Keratinocyte (primary cell): Measurements from ENCODE around the gene PRDM10.

Source experiments
- EZH2 ChIP-seq: IDR thresholded peaks from one replicate; pipeline ENCODE4 v1.6.1; 2012; ENCODE audit warnings: inconsistent platforms, mild to moderate bottlenecking, low read length, moderate library complexity
- TF ChIP-seq, protein P1 (sequence below), 3 experiments: IDR thresholded peaks in 1 of 3; conservative IDR thresholded peaks in 1 of 3; optimal IDR thresholded peaks in 1 of 3; 2 replicates in 2 of 3; 3 replicates in 1 of 3; pipeline versions ENCODE3 to v1.5.1; 2011; ENCODE audit warnings: low read length in 3 of 3, mild to moderate bottlenecking in 3 of 3, moderate library complexity in 2 of 3, control low read depth in 1 of 3, inconsistent platforms in 1 of 3; ENCODE audit not compliant: insufficient read depth in 2 of 3; ENCODE audit errors: extremely low read depth in 1 of 3

DNA sequence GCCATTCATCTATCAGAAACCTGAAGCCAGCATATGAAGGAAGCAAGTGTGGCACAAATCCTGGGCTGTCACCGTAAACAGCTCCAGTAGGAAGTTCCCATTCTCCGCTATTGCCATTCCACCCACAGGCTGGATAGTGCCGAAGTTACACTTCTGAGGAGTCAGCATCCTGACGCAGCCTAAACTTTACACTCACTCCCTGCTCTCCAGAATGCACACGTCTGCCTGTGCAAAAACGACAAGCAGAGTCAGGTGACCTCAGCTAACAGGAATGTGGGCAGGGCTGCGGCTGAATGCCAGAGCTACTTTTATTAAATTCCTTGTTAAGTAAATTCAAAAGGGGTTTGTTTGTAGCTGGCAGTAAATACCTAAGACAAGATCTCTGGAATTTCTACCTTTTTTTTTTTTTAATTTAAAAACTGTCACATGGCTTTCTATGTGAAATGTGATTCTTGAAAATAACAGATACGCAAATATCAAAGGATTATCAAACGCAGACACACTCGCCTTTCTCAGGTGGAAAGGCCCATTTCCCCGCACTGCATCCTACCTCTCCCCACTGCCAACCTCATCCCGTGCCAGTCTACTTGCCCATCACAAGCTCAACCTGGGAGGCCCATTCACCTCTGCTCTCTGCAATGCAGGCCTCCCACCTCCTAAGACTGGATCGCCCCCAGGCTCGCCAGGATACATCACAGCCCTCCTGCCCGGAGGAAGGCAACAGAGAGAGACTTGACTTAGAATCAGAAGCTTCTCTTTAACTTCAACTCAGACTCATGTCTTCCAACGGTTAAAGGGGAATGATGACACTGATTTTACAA lies 140.7 kb downstream of the PRDM10 start:
- TF ChIP-seq, protein P1, sequence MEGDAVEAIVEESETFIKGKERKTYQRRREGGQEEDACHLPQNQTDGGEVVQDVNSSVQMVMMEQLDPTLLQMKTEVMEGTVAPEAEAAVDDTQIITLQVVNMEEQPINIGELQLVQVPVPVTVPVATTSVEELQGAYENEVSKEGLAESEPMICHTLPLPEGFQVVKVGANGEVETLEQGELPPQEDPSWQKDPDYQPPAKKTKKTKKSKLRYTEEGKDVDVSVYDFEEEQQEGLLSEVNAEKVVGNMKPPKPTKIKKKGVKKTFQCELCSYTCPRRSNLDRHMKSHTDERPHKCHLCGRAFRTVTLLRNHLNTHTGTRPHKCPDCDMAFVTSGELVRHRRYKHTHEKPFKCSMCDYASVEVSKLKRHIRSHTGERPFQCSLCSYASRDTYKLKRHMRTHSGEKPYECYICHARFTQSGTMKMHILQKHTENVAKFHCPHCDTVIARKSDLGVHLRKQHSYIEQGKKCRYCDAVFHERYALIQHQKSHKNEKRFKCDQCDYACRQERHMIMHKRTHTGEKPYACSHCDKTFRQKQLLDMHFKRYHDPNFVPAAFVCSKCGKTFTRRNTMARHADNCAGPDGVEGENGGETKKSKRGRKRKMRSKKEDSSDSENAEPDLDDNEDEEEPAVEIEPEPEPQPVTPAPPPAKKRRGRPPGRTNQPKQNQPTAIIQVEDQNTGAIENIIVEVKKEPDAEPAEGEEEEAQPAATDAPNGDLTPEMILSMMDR (optimal IDR thresholded peaks at IDR 0.05 in 1 of 3, IDR thresholded peaks at IDR 0.05 in 1 of 3, conservative IDR thresholded peaks at IDR 0.05 in 1 of 3; ENCODE audit: extremely low read depth in 1 of 3, insufficient read depth in 2 of 3, low read length in 3 of 3), result no peak
- TF ChIP-seq EZH2, result no peak
